Endothelial cell of umbilical vein (primary cell): ENCODE data around the gene GJA1. TPM values are rescaled to one million over a fixed set of nuclear protein-coding genes. Genes with fewer than 3 reads are reported as not detected.

Experiments
- BruUV-seq: library from RNA; stranded (reverse); fragments of 400-500 nt; replicated peaks from 2 replicates; lab custom pipeline; 2021; lab: Mats Ljungman, UMichigan
- CTCF ChIA-PET: fragments of 300-600, 350-600 bp; sonication (Branson Sonifier 250); formaldehyde crosslinking; loops from one replicate; lab custom pipeline; 2021; ENCODE audit warnings: antibody characterized with exemption, inconsistent platforms; lab: Charles Lee
- POLR2A ChIA-PET: fragments of 300-600, 350-600 bp; sonication (Branson Sonifier 250); formaldehyde crosslinking; loops from one replicate; lab custom pipeline; 2021; ENCODE audit warnings: antibody characterized with exemption, inconsistent platforms; lab: Charles Lee
- DNase-seq: peaks from one replicate; pipeline ENCODE4 v3.0.0-alpha.2; 2011; ENCODE audit warnings: low read depth, low spot score
- FAIRE-seq: peaks from 2 replicates; lab custom pipeline; 2011; peaks lifted over from hg19 to GRCh38; lab: Jason Lieb, UNC
- H2AFZ ChIP-seq: 2 replicates; pipeline ENCODE4 v1.6.0; 2012; ENCODE audit warnings: low read depth, low read length, control low read depth, inconsistent platforms
- H3K27ac ChIP-seq: 2 replicates; pipeline ENCODE4 v1.5.1; 2011; ENCODE audit warnings: low read depth, mild to moderate bottlenecking, control low read depth, low read length, moderate library complexity; ENCODE audit not compliant: insufficient read depth
- H3K27me3 ChIP-seq, 2 experiments: 2 replicates each; pipeline versions ENCODE4 v1.6.0 to v1.6.1; 2011; ENCODE audit warnings: low read length in 2 of 2, mixed read lengths in 1 of 2; ENCODE audit not compliant: control insufficient read depth in 2 of 2, insufficient read depth in 2 of 2
- H3K36me3 ChIP-seq, 2 experiments: 2 replicates in 1 of 2; 3 replicates in 1 of 2; pipeline ENCODE4 v1.5.1; 2011; ENCODE audit warnings: low read length in 2 of 2, mild to moderate bottlenecking in 1 of 2, moderate library complexity in 1 of 2; ENCODE audit not compliant: control insufficient read depth in 2 of 2, insufficient read depth in 2 of 2; ENCODE audit errors: extremely low read depth in 1 of 2
- H3K4me1 ChIP-seq: 3 replicates; pipeline ENCODE4 v1.5.1; 2011; ENCODE audit warnings: mild to moderate bottlenecking, low read length; ENCODE audit not compliant: control insufficient read depth, insufficient read depth; ENCODE audit errors: extremely low read depth
- H3K4me2 ChIP-seq: 2 replicates; pipeline ENCODE4 v1.6.1; 2011; ENCODE audit warnings: low read length, control low read depth, mixed read lengths; ENCODE audit not compliant: insufficient read depth
- H3K4me3 ChIP-seq, 3 experiments: fragments of 200-600 bp in 1 of 3; sonication (generic), shearing (Covaris generic) in 1 of 3; replicated peaks in 1 of 3; 2 replicates each; pipeline ENCODE4 v1.5.1; 2011 to 2016; ENCODE audit warnings: control low read depth in 3 of 3, low read length in 3 of 3, mild to moderate bottlenecking in 2 of 3, inconsistent platforms in 1 of 3, low read depth in 1 of 3, moderate library complexity in 1 of 3; ENCODE audit not compliant: insufficient read depth in 1 of 3
- H3K79me2 ChIP-seq: 2 replicates; pipeline ENCODE4 v1.6.0; 2012; ENCODE audit warnings: low read length, inconsistent platforms; ENCODE audit not compliant: control insufficient read depth, insufficient read depth
- H3K9ac ChIP-seq: replicated peaks from 2 replicates; pipeline ENCODE3; 2011; ENCODE audit warnings: low read length, control low read depth; ENCODE audit not compliant: insufficient read depth; ENCODE audit errors: extremely low read depth
- H3K9me1 ChIP-seq: replicated peaks from 3 replicates; pipeline ENCODE4 v1.6.0; 2011; ENCODE audit warnings: mild to moderate bottlenecking, low read length; ENCODE audit not compliant: control insufficient read depth, insufficient read depth; ENCODE audit errors: extremely low read depth
- H3K9me3 ChIP-seq: replicated peaks from 2 replicates; pipeline ENCODE4 v1.5.1; 2012; ENCODE audit warnings: low read length, inconsistent platforms; ENCODE audit not compliant: control insufficient read depth, insufficient read depth
- H4K20me1 ChIP-seq: replicated peaks from 2 replicates; pipeline ENCODE3; 2011; ENCODE audit warnings: mild to moderate bottlenecking, low read length; ENCODE audit not compliant: control insufficient read depth, insufficient read depth; ENCODE audit errors: extremely low read depth
- EZH2 ChIP-seq: IDR thresholded peaks from 2 replicates; pipeline ENCODE4 v1.6.1; 2012; ENCODE audit warnings: borderline replicate concordance, low read depth, mild to moderate bottlenecking, moderate library complexity, low read length, inconsistent platforms; ENCODE audit not compliant: severe bottlenecking
- FOS ChIP-seq: IDR thresholded peaks from 2 replicates; pipeline ENCODE4 v1.6.1; 2011; ENCODE audit warnings: mild to moderate bottlenecking, low read length, moderate library complexity, borderline replicate concordance; ENCODE audit not compliant: insufficient read depth
- GATA2 ChIP-seq: IDR thresholded peaks from 2 replicates; pipeline ENCODE4 v1.7.0; 2011; ENCODE audit warnings: low read depth, mild to moderate bottlenecking, moderate library complexity, mixed read lengths, low read length; ENCODE audit not compliant: insufficient read length, insufficient read depth
- JUN ChIP-seq: IDR thresholded peaks from 2 replicates; pipeline ENCODE4 v1.6.1; 2011; ENCODE audit warnings: borderline replicate concordance, low read depth; ENCODE audit not compliant: insufficient read length, insufficient read depth
- MYC ChIP-seq: IDR thresholded peaks from one replicate; pipeline ENCODE4 v1.6.1; 2011; ENCODE audit warnings: mild to moderate bottlenecking, low read depth, low read length
- POLR2A ChIP-seq: IDR thresholded peaks from 2 replicates; pipeline ENCODE4 v1.6.1; 2012; ENCODE audit warnings: low read depth, mild to moderate bottlenecking, control low read depth, low read length
- POLR2AphosphoS5 ChIP-seq: IDR thresholded peaks from 2 replicates; pipeline ENCODE4 v1.6.1; 2012; ENCODE audit warnings: low read depth, mild to moderate bottlenecking, control low read depth, low read length, moderate library complexity; ENCODE audit not compliant: insufficient read depth
- dilution Hi-C: fragments of 300-500 bp; cut with MboI; formaldehyde crosslinking; loops from one replicate; pipeline ENCODE4 v1.15.0; 2019; ENCODE audit warnings: low sequenced_read_pairs; ENCODE audit not compliant: extremely low pct_ligation_motif_present
- intact Hi-C: fragments of 100-400 bp; cut with micrococcal nuclease; formaldehyde crosslinking; loops from one replicate; pipeline ENCODE4 v1.10.0; 2022
- polyA plus RNA-seq, 4 experiments: library from polyadenylated mRNA; depleted of rRNA in 3 of 4; stranded (reverse) in 3 of 4; unstranded in 1 of 4; fragments of >200 nt; gene quantifications; 2 replicates each; pipeline versions ENCODE4 v1.2.1 to v1.2.3, GENCODE V29; 2011 to 2012; ENCODE audit warnings: missing spikeins in 1 of 4
- total RNA-seq: library from RNA; stranded (reverse); gene quantifications from 2 replicates; pipeline ENCODE4 v1.2.3, GENCODE V29; 2021
- TF ChIP-seq, protein P1 (sequence below), 2 donors: IDR thresholded peaks; 1 replicate in 1 of 2; 2 replicates in 1 of 2; pipeline ENCODE4 v1.5.1; 2011; ENCODE audit warnings: low read length in 2 of 2, mild to moderate bottlenecking in 2 of 2, moderate library complexity in 2 of 2, control low read depth in 1 of 2, inconsistent platforms in 1 of 2, low read depth in 1 of 2; ENCODE audit not compliant: insufficient read depth in 1 of 2; ENCODE audit errors: extremely low read depth in 1 of 2
- TF ChIP-seq, protein P2 (sequence below): IDR thresholded peaks from 2 replicates; pipeline ENCODE4 v1.6.1; 2011; ENCODE audit not compliant: insufficient read depth, insufficient read length

Gene GJA1
- total and polyA plus RNA-seq, 2 donors (not counting 3 experiments of a cell fraction or from before 2014, with no cell fraction given): 185 to 235 TPM

- Histone ChIP-seq H3K27ac (no peak overlapping the region), H3K27me3 (no peaks in the 10 kb centered on the region), H3K36me3 (no peaks in the 10 kb centered on the region), H3K9me1 (no peaks in the 10 kb centered on the region), H3K4me3 (no peak overlapping the region), H3K9me3 (no peaks in the 10 kb centered on the region), H3K4me1 (no peaks in the 10 kb centered on the region), H3K79me2 (no peaks in the 10 kb centered on the region), H2AFZ (no peak overlapping the region), H3K4me2 (no peak overlapping the region), H4K20me1 (no peaks in the 10 kb centered on the region), H3K9ac (no peak overlapping the region)
- FAIRE-seq: no peak
- intact Hi-C loops: no loop called here
- TF ChIP-seq, protein P1, sequence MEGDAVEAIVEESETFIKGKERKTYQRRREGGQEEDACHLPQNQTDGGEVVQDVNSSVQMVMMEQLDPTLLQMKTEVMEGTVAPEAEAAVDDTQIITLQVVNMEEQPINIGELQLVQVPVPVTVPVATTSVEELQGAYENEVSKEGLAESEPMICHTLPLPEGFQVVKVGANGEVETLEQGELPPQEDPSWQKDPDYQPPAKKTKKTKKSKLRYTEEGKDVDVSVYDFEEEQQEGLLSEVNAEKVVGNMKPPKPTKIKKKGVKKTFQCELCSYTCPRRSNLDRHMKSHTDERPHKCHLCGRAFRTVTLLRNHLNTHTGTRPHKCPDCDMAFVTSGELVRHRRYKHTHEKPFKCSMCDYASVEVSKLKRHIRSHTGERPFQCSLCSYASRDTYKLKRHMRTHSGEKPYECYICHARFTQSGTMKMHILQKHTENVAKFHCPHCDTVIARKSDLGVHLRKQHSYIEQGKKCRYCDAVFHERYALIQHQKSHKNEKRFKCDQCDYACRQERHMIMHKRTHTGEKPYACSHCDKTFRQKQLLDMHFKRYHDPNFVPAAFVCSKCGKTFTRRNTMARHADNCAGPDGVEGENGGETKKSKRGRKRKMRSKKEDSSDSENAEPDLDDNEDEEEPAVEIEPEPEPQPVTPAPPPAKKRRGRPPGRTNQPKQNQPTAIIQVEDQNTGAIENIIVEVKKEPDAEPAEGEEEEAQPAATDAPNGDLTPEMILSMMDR (IDR thresholded peaks at IDR 0.05; ENCODE audit: extremely low read depth in 1 of 2, insufficient read depth in 1 of 2, low read depth in 1 of 2, low read length in 2 of 2): no peak
- TF ChIP-seq POLR2AphosphoS5: no peak
- TF ChIP-seq FOS: no peak
- TF ChIP-seq GATA2: no peak
- TF ChIP-seq EZH2: no peak
- TF ChIP-seq, protein P2, sequence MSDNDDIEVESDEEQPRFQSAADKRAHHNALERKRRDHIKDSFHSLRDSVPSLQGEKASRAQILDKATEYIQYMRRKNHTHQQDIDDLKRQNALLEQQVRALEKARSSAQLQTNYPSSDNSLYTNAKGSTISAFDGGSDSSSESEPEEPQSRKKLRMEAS: no peak
- TF ChIP-seq JUN: no peak
- no peak for TF ChIP-seq POLR2A
- no peak for TF ChIP-seq MYC
- POLR2A ChIA-PET: interaction anchor here (0.7 kb wide), 1 partner anchor 65 kb away, joined by 7 read pairs; no protein-coding TSS in a partner anchor
- BruUV-seq: no TSS peak
- DNase-seq: no peak
- CTCF ChIA-PET: interaction anchor here (1.0 to 1.6 kb wide), 2 partner anchors 9 to 13 kb away, joined by 3 read pairs; no protein-coding TSS in a partner anchor
- dilution Hi-C loops: no loop called here
Measured at GRCh38 chr6:121497970-121498375, 62.5 kb downstream of the GJA1 start.
